Measurements from ENCODE around the gene DIPK1C. TPM values are rescaled to one million over a fixed set of nuclear protein-coding genes. Genes with fewer than 3 reads are reported as not detected.

Gene DIPK1C
- total and polyA plus RNA-seq, 9 of the 15 experiments (the other 6 are each of a cell fraction or from before 2014, with no cell fraction given), result 0.04 to 0.32 (median 0.15) TPM; not detected in 2

- H3K79me2 ChIP-seq (ENCODE audit: control insufficient read depth, insufficient read depth, low read length), result no peaks in the 10 kb centered on the region
- in situ Hi-C loops (cut with MboI), result no loop called here
- peaks cover 11 to 56% of the 10 kb centered on the region in 2 experiments; a peak in 3 of 5 replicates for H3K27me3 ChIP-seq (ENCODE audit: control insufficient read depth in 2 of 2, insufficient read depth in 2 of 2, low read length in 2 of 2)
- ChIA-PET CTCF (ENCODE audit: low intra/inter-chr PET ratio) (no interaction called here), POLR2A (interaction anchor here (0.8 kb wide), 1 partner anchor 10 kb away, joined by 3 read pairs; no protein-coding TSS in a partner anchor)
- H3K9me1 ChIP-seq (ENCODE audit: control insufficient read depth, insufficient read depth, low read length), result no peaks in the 10 kb centered on the region
- no peak overlapping the region for H2AFZ ChIP-seq (ENCODE audit: low read depth, low read length)
- intact Hi-C loops (cut with micrococcal nuclease), result no loop called here
- H3K4me2 ChIP-seq (ENCODE audit: insufficient read depth, low read length), result no peak overlapping the region
- H3K36me3 ChIP-seq (ENCODE audit: control insufficient read depth, insufficient read depth, low read length), result no peaks in the 10 kb centered on the region
- H3K4me3 ChIP-seq, result no peak overlapping the region
- ATAC-seq (no peak), DNase-seq (ENCODE audit: extremely low read depth in 1 of 4, low spot score in 3 of 4) (no peak), FAIRE-seq (no peak)
- H3K9ac ChIP-seq (ENCODE audit: insufficient read depth in 1 of 2, low read depth in 2 of 2, low read length in 2 of 2), result no peak overlapping the region
- H3K27ac ChIP-seq (ENCODE audit: extremely low read depth, low read depth, low read length), result no peak overlapping the region
- no peaks in the 10 kb centered on the region for H3K9me3 ChIP-seq (replicated peaks; ENCODE audit: control insufficient read depth, insufficient read depth, low read depth, low read length)
- WGBS (ENCODE audit: insufficient coverage, low coverage, missing lambda C conversion rate), result 1% methylated on average over 7 of the region's 7 CpGs
- no TSS peak for BruUV-seq (replicated peaks)
- no peaks in the 10 kb centered on the region; the same call in 1 of the 2 replicates for H4K20me1 ChIP-seq (replicated peaks; ENCODE audit: control insufficient read depth, insufficient read depth, low read length)
- no peaks in the 10 kb centered on the region for H3K4me1 ChIP-seq (replicated peaks in 1 of 2; ENCODE audit: control insufficient read depth in 2 of 2, insufficient read depth in 2 of 2, low read length in 2 of 2)
- TF ChIP-seq SLC30A9 (CRISPR knock-in tag; IDR thresholded peaks at IDR 0.05), result no peak
- no peak for TF ChIP-seq ZNF589 (CRISPR knock-in tag; IDR thresholded peaks at IDR 0.05; ENCODE audit: low read depth)
- TF ChIP-seq ZNF134 (CRISPR knock-in tag; conservative IDR thresholded peaks at IDR 0.05), result no peak
- no peak for TF ChIP-seq NR4A1 (CRISPR knock-in tag; IDR thresholded peaks at IDR 0.05)
- TF ChIP-seq NR4A1 (tag; IDR thresholded peaks at IDR 0.05), result no peak
- no peak for TF ChIP-seq GABPB2 (CRISPR knock-in tag; conservative IDR thresholded peaks at IDR 0.05)
- TF ChIP-seq MXI1 (IDR thresholded peaks at IDR 0.05; ENCODE audit: low read depth, low read length), result no peak
- no peak for TF ChIP-seq E2F8 (IDR thresholded peaks at IDR 0.05; ENCODE audit: low read depth, partially characterized antibody)
- TF ChIP-seq RB1 (IDR thresholded peaks at IDR 0.05; ENCODE audit: low read depth), result no peak
- TF ChIP-seq STAT6 (CRISPR knock-in tag; IDR thresholded peaks at IDR 0.05), result no peak
- TF ChIP-seq ZNF280A (IDR thresholded peaks at IDR 0.05; ENCODE audit: low read depth, partially characterized antibody), result no peak
Measured at GRCh38 chr18:74453016-74453566, 4.0 kb downstream of the DIPK1C start.
